ENCODE measurements around the gene SRPK1. TPM values are rescaled to one million over a fixed set of nuclear protein-coding genes. Genes with fewer than 3 reads are reported as not detected.

The SRPK1 gene
- total and polyA plus RNA-seq, 10 of the 15 experiments (the other 5 are each of a cell fraction or from before 2014, with no cell fraction given): 47.4 to 112 (median 85.8) TPM

DNA sequence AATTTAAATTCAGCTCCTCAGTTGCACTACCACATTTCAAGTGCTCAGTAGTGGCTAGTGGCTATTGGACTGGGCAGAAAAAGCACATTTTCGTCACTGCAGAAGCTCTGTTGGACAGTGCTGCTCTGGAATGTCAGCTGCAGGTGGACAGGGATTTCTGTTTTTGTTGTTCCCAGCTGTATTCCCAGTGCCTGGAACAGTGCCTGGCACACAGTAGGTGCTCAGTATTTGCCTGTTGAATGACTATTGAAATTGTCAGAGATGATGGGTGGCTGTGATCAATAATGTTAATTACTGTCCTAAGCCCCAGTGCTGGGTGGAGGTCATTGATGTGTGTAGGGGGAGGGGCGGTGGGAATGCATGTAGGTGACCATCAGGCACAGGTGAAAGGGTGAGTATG lies 134.6 kb downstream of the SRPK1 start (continued):
- TF ChIP-seq ZNF687 (IDR thresholded peaks at IDR 0.05) (no peak), PBX3 (IDR thresholded peaks at IDR 0.05; ENCODE audit: insufficient replicate concordance, low read depth, low read length) (no peak), ATF2 (IDR thresholded peaks at IDR 0.05; ENCODE audit: low read length) (no peak), POLR2AphosphoS5 (IDR thresholded peaks at IDR 0.05; ENCODE audit: low read length) (no peak), SUPT20H (IDR thresholded peaks at IDR 0.05; ENCODE audit: borderline replicate concordance, control insufficient read depth, low read depth, low read length) (no peak), PAX5 (IDR thresholded peaks at IDR 0.05; ENCODE audit: borderline replicate concordance, low read depth, low read length) (no peak), CREB1 (IDR thresholded peaks at IDR 0.05; ENCODE audit: low read depth) (no peak), FOXM1 (IDR thresholded peaks at IDR 0.05; ENCODE audit: low read depth, low read length) (no peak), ZNF592 (IDR thresholded peaks at IDR 0.05) (no peak)
- TF ChIP-seq, protein P1, sequence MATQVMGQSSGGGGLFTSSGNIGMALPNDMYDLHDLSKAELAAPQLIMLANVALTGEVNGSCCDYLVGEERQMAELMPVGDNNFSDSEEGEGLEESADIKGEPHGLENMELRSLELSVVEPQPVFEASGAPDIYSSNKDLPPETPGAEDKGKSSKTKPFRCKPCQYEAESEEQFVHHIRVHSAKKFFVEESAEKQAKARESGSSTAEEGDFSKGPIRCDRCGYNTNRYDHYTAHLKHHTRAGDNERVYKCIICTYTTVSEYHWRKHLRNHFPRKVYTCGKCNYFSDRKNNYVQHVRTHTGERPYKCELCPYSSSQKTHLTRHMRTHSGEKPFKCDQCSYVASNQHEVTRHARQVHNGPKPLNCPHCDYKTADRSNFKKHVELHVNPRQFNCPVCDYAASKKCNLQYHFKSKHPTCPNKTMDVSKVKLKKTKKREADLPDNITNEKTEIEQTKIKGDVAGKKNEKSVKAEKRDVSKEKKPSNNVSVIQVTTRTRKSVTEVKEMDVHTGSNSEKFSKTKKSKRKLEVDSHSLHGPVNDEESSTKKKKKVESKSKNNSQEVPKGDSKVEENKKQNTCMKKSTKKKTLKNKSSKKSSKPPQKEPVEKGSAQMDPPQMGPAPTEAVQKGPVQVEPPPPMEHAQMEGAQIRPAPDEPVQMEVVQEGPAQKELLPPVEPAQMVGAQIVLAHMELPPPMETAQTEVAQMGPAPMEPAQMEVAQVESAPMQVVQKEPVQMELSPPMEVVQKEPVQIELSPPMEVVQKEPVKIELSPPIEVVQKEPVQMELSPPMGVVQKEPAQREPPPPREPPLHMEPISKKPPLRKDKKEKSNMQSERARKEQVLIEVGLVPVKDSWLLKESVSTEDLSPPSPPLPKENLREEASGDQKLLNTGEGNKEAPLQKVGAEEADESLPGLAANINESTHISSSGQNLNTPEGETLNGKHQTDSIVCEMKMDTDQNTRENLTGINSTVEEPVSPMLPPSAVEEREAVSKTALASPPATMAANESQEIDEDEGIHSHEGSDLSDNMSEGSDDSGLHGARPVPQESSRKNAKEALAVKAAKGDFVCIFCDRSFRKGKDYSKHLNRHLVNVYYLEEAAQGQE (IDR thresholded peaks at IDR 0.05; ENCODE audit: low read depth, low read length): no peak
- TF ChIP-seq, protein P2, sequence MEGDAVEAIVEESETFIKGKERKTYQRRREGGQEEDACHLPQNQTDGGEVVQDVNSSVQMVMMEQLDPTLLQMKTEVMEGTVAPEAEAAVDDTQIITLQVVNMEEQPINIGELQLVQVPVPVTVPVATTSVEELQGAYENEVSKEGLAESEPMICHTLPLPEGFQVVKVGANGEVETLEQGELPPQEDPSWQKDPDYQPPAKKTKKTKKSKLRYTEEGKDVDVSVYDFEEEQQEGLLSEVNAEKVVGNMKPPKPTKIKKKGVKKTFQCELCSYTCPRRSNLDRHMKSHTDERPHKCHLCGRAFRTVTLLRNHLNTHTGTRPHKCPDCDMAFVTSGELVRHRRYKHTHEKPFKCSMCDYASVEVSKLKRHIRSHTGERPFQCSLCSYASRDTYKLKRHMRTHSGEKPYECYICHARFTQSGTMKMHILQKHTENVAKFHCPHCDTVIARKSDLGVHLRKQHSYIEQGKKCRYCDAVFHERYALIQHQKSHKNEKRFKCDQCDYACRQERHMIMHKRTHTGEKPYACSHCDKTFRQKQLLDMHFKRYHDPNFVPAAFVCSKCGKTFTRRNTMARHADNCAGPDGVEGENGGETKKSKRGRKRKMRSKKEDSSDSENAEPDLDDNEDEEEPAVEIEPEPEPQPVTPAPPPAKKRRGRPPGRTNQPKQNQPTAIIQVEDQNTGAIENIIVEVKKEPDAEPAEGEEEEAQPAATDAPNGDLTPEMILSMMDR (IDR thresholded peaks at IDR 0.05 in 2 of 3, conservative IDR thresholded peaks at IDR 0.05 in 1 of 3; ENCODE audit: control insufficient read depth in 2 of 3, extremely low read depth in 1 of 3, insufficient read depth in 1 of 3, low read depth in 3 of 3, low read length in 3 of 3): no peak
